Smooth muscle cell (in vitro differentiated cells): Measurements from ENCODE around the gene VPS11. TPM values are rescaled to one million over a fixed set of nuclear protein-coding genes. Genes with fewer than 3 reads are reported as not detected.

Experiments
- DNase-seq: peaks from one replicate; lab custom pipeline; 2025; ENCODE audit not compliant: unreplicated experiment; lab: John Stamatoyannopoulos, UW
- H2AFZ ChIP-seq: fragments of 200-600 bp; sonication (generic); 2 replicates; pipeline ENCODE4 v1.6.0; 2016; ENCODE audit warnings: antibody characterized with exemption, low read depth, mild to moderate bottlenecking
- H3F3A ChIP-seq: fragments of 200-600 bp; sonication (generic); 2 replicates; pipeline ENCODE4 v1.6.0; 2017; ENCODE audit warnings: antibody characterized with exemption, low read depth
- H3K27ac ChIP-seq: fragments of 200-600 bp; sonication (generic); 2 replicates; pipeline ENCODE4 v1.5.1; 2016; ENCODE audit warnings: low read depth, mild to moderate bottlenecking
- H3K27me3 ChIP-seq: fragments of 200-600 bp; sonication (generic); 2 replicates; pipeline ENCODE4 v1.6.1; 2016; ENCODE audit warnings: low read depth, mild to moderate bottlenecking
- H3K36me3 ChIP-seq: fragments of 200-600 bp; sonication (generic); 2 replicates; pipeline ENCODE4 v1.5.1; 2016; ENCODE audit warnings: low read depth
- H3K4me1 ChIP-seq: fragments of 200-600 bp; sonication (generic); 2 replicates; pipeline ENCODE4 v1.5.1; 2016; ENCODE audit warnings: low read depth
- H3K4me2 ChIP-seq: fragments of 200-600 bp; sonication (generic); 2 replicates; pipeline ENCODE4 v1.6.0; 2016; ENCODE audit warnings: mild to moderate bottlenecking
- H3K4me3 ChIP-seq: fragments of 200-600 bp; sonication (generic); 2 replicates; pipeline ENCODE4 v1.5.1; 2016; ENCODE audit warnings: mild to moderate bottlenecking
- H3K79me2 ChIP-seq: fragments of 200-600 bp; sonication (generic); 2 replicates; pipeline ENCODE4 v1.6.0; 2016; ENCODE audit warnings: low read depth, mild to moderate bottlenecking
- H3K9ac ChIP-seq: fragments of 200-600 bp; sonication (generic); 2 replicates; pipeline ENCODE4 v1.6.0; 2016; ENCODE audit warnings: low read depth
- H3K9me3 ChIP-seq: fragments of 200-600 bp; sonication (generic); replicated peaks from 2 replicates; pipeline ENCODE4 v1.5.1; 2016; ENCODE audit warnings: low read depth
- H4K20me1 ChIP-seq: fragments of 200-600 bp; sonication (generic); 2 replicates; pipeline ENCODE4 v1.6.0; 2016; ENCODE audit warnings: low read depth
- WGBS: methylation state at CpG from one replicate; pipeline ENCODE4 v1.1.7; 2016; ENCODE audit warnings: low lambda C conversion rate; 5-methylcytosine and 5-hydroxymethylcytosine counted together
- polyA plus RNA-seq: library from polyadenylated mRNA; unstranded; fragments of >200 nt; fragmentation: Nextera tagmentation; extraction: Ambion mirVana; gene quantifications from 2 replicates; pipeline ENCODE4 v1.2.1, GENCODE V29; 2016
- total RNA-seq: library from RNA; depleted of rRNA; stranded (reverse); fragments of >200 nt; gene quantifications from 2 replicates; pipeline ENCODE4 v1.2.3, GENCODE V29; 2014
- TF ChIP-seq, protein P1 (sequence below): fragments of 200-600 bp; sonication (generic); IDR thresholded peaks from 2 replicates; pipeline ENCODE4 v1.5.1; 2017; ENCODE audit warnings: borderline replicate concordance, mild to moderate bottlenecking, antibody characterized with exemption; ENCODE audit not compliant: insufficient read depth, poor library complexity, severe bottlenecking

The VPS11 gene
- total and polyA plus RNA-seq, 2 experiments from 2014 or later: 33.1 to 33.8 TPM

DNA sequence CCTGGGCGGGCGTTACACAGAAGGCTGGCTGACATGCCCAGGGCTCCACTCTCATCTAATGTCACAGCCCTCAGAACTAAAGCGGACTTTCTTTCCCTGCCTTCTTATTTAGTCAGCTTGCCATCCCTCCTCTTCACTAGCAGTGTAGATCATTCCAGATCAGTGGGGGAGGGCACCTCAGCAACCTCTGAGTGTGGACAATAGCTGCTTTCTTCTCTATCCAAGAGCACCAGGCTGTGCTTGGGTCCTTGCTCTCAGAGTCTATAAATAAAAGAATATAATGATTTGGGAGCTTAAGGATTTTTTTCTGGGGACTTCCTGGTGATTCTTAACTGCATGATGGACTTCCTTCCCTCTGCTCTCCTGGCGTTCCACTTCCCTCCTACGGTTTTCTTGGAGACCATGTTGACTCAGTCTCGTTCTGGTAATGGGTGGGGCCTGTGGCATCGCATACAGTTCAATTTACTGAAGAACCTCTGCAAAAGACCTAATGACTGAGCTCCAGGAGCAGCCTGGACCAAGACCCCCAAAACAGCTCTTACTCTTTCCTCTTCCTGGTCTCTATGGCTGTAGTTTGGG is 14.2 kb downstream of the VPS11 start:
- no peaks in the 10 kb centered on the region for H3K9me3 ChIP-seq
- H3K4me3 ChIP-seq: no peak overlapping the region
- DNase-seq: no peak
- no peak overlapping the region for H3K27ac ChIP-seq
- H3K79me2 ChIP-seq: peaks cover 9% of the 10 kb centered on the region
- H2AFZ ChIP-seq: no peak overlapping the region
- 88% methylated on average over 7 of the region's 7 CpGs for WGBS
- H3K4me1 ChIP-seq: peaks cover 10% of the 10 kb centered on the region
- TF ChIP-seq, protein P1, sequence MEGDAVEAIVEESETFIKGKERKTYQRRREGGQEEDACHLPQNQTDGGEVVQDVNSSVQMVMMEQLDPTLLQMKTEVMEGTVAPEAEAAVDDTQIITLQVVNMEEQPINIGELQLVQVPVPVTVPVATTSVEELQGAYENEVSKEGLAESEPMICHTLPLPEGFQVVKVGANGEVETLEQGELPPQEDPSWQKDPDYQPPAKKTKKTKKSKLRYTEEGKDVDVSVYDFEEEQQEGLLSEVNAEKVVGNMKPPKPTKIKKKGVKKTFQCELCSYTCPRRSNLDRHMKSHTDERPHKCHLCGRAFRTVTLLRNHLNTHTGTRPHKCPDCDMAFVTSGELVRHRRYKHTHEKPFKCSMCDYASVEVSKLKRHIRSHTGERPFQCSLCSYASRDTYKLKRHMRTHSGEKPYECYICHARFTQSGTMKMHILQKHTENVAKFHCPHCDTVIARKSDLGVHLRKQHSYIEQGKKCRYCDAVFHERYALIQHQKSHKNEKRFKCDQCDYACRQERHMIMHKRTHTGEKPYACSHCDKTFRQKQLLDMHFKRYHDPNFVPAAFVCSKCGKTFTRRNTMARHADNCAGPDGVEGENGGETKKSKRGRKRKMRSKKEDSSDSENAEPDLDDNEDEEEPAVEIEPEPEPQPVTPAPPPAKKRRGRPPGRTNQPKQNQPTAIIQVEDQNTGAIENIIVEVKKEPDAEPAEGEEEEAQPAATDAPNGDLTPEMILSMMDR: no peak
- H3K9ac ChIP-seq: no peak overlapping the region
- H3F3A ChIP-seq: no peaks in the 10 kb centered on the region
- no peak overlapping the region for H3K4me2 ChIP-seq
- H3K27me3 ChIP-seq: no peaks in the 10 kb centered on the region
- H3K36me3 ChIP-seq: peaks cover 5% of the 10 kb centered on the region
- H4K20me1 ChIP-seq: no peaks in the 10 kb centered on the region

DNA sequence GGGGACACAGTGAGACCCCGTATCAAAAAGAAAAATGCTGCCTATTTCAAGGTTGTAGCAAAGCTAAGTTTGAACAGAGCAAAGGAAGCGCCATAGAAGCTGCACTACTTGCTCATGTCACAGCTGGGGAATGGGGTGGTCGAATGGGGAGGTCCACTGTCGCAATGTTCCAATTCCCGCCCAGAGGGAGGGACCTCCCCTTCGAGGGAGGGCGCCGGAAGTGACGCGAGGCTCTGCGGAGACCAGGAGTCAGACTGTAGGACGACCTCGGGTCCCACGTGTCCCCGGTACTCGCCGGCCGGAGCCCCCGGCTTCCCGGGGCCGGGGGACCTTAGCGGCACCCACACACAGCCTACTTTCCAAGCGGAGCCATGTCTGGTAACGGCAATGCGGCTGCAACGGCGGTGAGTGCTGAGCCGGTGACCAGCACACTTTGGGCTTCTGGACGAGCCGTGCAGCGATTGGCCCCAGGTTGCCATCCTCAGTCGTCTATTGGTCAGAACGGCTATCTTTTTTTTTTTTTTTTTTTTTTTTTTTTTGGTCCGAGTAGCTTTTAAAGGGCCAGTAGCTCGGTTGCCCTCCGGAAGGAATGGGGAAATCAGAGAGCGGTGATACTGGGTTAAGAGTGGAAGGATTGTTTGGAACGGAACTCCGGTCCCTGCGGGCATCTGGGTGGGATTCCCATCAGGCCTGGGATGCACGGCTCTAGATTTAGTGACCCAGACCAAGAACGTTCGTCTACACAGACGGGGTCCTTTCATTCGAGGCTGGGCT is 17.2 kb downstream of the VPS11 start, which contains the start of gene HMBS:
Gene HMBS, plus strand, starts transcription at position 219 of the 774 bp plus-strand sequence. Its CDS starts 153 bp downstream, at position 372.
- no peaks in the 10 kb centered on the region for H4K20me1 ChIP-seq
- H3K4me3 ChIP-seq: peak within 1 kb of the TSS; percentile 93
- no peaks in the 10 kb centered on the region for H3K27me3 ChIP-seq
- TF ChIP-seq, protein P1: no peak
- no peaks in the 10 kb centered on the region for H3F3A ChIP-seq
- H3K4me1 ChIP-seq: peaks cover 10% of the 10 kb centered on the region
- H3K27ac ChIP-seq: peak within 1 kb of the TSS; percentile 92
- DNase-seq: peak; percentile 86
- H3K4me2 ChIP-seq: peak within 1 kb of the TSS; percentile 90
- peak within 1 kb of the TSS; percentile 80 for H3K9ac ChIP-seq
- H2AFZ ChIP-seq: peak within 1 kb of the TSS; percentile 92
- peaks cover 14% of the 10 kb centered on the region for H3K79me2 ChIP-seq
- no peaks in the 10 kb centered on the region for H3K36me3 ChIP-seq
- under 1% methylated on average over 45 of the region's 45 CpGs for WGBS
- H3K9me3 ChIP-seq: no peaks in the 10 kb centered on the region

DNA sequence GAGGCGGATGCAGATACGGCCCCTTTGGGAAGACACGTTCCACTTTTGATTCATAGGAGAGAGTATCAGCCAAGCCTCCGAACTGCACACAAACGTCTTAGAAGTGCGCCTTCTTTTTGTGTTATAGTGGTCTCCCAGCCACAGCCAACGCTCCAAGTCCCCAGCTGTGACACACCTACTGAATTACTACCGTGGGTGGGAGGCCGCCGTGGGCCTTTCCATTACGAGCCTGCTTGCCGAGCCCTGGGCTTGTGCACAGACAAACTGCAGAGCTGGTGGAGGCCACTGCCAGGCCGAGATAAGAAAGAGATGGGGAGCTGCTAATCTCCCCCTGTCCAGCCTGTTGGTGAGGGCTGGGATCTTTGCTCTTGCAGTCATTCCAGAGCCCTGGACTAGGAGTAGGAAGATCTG is 17.8 kb downstream of the VPS11 start:
- H3K9me3 ChIP-seq: no peaks in the 10 kb centered on the region
- no peaks in the 10 kb centered on the region for H3F3A ChIP-seq
- H3K9ac ChIP-seq: peak overlapping the region; percentile 80
- DNase-seq: no peak
- TF ChIP-seq, protein P1: no peak
- no peaks in the 10 kb centered on the region for H4K20me1 ChIP-seq
- no peaks in the 10 kb centered on the region for H3K27me3 ChIP-seq
- peak overlapping the region; percentile 92 for H3K27ac ChIP-seq
- WGBS: 2% methylated on average over 13 of the region's 13 CpGs
- peaks cover 10% of the 10 kb centered on the region for H3K4me1 ChIP-seq
- H3K36me3 ChIP-seq: no peaks in the 10 kb centered on the region
- H3K4me3 ChIP-seq: peak overlapping the region; percentile 93
- peak overlapping the region; percentile 90 for H3K4me2 ChIP-seq
- H2AFZ ChIP-seq: peak overlapping the region; percentile 68
- H3K79me2 ChIP-seq: peaks cover 14% of the 10 kb centered on the region
